Measurements from ENCODE around the gene TUB.

DNA sequence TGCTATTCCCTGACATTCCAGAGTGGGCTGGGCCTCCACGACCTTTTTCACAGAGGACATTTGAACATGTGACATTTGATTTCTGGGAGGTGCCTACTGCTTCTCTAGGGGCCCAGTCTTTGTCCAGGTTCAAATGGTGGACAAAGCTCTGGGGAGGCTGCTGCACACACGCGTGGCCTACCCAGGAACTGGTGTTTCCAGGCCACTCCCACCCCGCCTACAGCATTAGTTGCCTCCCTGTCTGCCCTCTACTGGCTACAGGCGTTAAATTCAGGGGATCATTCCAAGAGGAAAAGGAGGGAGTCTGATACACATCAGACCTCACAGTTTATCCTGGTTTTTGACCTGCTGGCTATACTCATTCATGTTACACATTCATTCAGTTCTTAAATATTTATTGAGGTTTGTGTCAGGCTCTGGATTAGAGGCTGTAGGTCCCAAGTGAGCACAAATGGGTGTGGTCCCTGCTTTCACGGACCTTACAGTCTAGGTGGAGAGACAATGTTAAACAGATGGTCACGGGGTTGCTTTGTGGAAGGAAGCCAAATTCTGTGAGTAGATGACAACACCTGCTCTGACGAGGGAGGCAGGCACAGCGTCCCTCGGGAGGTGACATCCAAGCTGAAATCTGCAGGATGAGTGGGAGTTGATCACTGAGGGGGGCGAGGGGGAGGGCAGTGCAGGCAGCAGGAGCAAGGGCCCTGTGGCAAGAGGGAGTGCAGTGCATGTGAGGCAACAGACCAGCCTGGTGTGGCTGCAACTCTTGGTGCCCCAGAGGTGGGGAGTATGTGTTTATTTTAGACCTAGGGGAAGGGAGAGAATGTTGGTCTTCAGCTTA lies 11.8 kb downstream of the TUB start:
- TF ChIP-seq POLR2A (IDR thresholded peaks at IDR 0.05), result no peak
- peak; percentile 20 to 54 for TF ChIP-seq CTCF (IDR thresholded peaks at IDR 0.05)
- TF ChIP-seq EP300 (IDR thresholded peaks at IDR 0.05), result no peak

All from suprapubic skin (tissue), 3 donors.